HL-60 (cell line): ENCODE results near the gene PPP1R9B.

Experiments
- CTCF ChIP-seq: IDR thresholded peaks from one replicate; pipeline ENCODE4 v1.5.1; 2011; ENCODE audit warnings: low read length, control low read depth, inconsistent platforms; ENCODE audit not compliant: insufficient read depth
- POLR2AphosphoS5 ChIP-seq: IDR thresholded peaks from 2 replicates; pipeline ENCODE4 v1.6.1; 2012; ENCODE audit warnings: low read depth
- REST ChIP-seq: IDR thresholded peaks from 2 replicates; pipeline ENCODE4 v1.6.1; 2012; ENCODE audit warnings: low read depth; ENCODE audit not compliant: insufficient replicate concordance
- SPI1 ChIP-seq: IDR thresholded peaks from 2 replicates; pipeline ENCODE4 v1.6.1; 2012; ENCODE audit warnings: low read depth, mild to moderate bottlenecking, borderline replicate concordance

- TF ChIP-seq CTCF (no peak), SPI1 (no peak), POLR2AphosphoS5 (no peak), REST (no peak)
These were observed 1.4 kb downstream of the PPP1R9B start for GRCh38 chr17:50149091-50149416.
